Panc1 (cell line): ENCODE results near the gene PCK2. TPM values are rescaled to one million over a fixed set of nuclear protein-coding genes. Genes with fewer than 3 reads are reported as not detected.

Experiments used
- ATAC-seq: fragments of 200-7000 bp; cut with Tn5 transposase; 2 replicates; pipeline ENCODE4 v1.9.1; 2020; ENCODE audit warnings: mild to moderate bottlenecking, moderate library complexity
- BruUV-seq: library from RNA; stranded (reverse); fragments of 400-500 nt; replicated peaks from 2 replicates; lab custom pipeline; 2021; lab: Mats Ljungman, UMichigan
- CTCF ChIA-PET: fragments of 300-600 bp; sonication (Branson Sonifier 250); formaldehyde crosslinking; loops from one replicate; lab custom pipeline; 2022; ENCODE audit warnings: antibody characterized with exemption; lab: Charles Lee
- POLR2A ChIA-PET: fragments of 300-600 bp; sonication (Branson Sonifier 250); formaldehyde crosslinking; loops from one replicate; lab custom pipeline; 2022; ENCODE audit warnings: antibody characterized with exemption; lab: Charles Lee
- DNase-seq: peaks from one replicate; pipeline ENCODE4 v3.0.0-alpha.2; 2010; ENCODE audit warnings: low read depth, low spot score
- H3K27ac ChIP-seq: 2 replicates; pipeline ENCODE4 v1.5.1; 2011; ENCODE audit warnings: mild to moderate bottlenecking, low read length, inconsistent platforms
- H3K27me3 ChIP-seq: fragments of 200-500 bp; sonication (Bioruptor generic); 2 replicates; pipeline ENCODE4 v1.6.0; 2014; ENCODE audit warnings: low read length, inconsistent platforms; ENCODE audit not compliant: control insufficient read depth, insufficient read depth
- H3K36me3 ChIP-seq: fragments of 200-500 bp; sonication (Bioruptor generic); 2 replicates; pipeline ENCODE4 v1.5.1; 2014; ENCODE audit warnings: inconsistent platforms, mild to moderate bottlenecking, low read length, moderate library complexity; ENCODE audit not compliant: control insufficient read depth, insufficient read depth
- H3K4me1 ChIP-seq: 2 replicates; pipeline ENCODE4 v1.5.1; 2011; ENCODE audit warnings: inconsistent platforms, mild to moderate bottlenecking, low read length, moderate library complexity; ENCODE audit not compliant: control insufficient read depth, insufficient read depth
- H3K4me3 ChIP-seq, 2 experiments: 2 replicates each; pipeline ENCODE4 v1.5.1; 2011 to 2012; ENCODE audit warnings: low read depth in 2 of 2, low read length in 2 of 2, mild to moderate bottlenecking in 2 of 2, inconsistent platforms in 1 of 2, moderate library complexity in 1 of 2
- H3K9me3 ChIP-seq: fragments of 200-500 bp; sonication (Bioruptor generic); 2 replicates; pipeline ENCODE4 v1.5.1; 2014; ENCODE audit warnings: low read depth, mild to moderate bottlenecking, inconsistent platforms, low read length, moderate library complexity; ENCODE audit not compliant: control insufficient read depth, insufficient read depth
- POLR2AphosphoS5 ChIP-seq: IDR thresholded peaks from 2 replicates; pipeline ENCODE4 v1.6.1; 2012; ENCODE audit warnings: mild to moderate bottlenecking, low read depth, low read length, moderate library complexity
- REST ChIP-seq, 2 experiments: IDR thresholded peaks; 2 replicates each; pipeline ENCODE4 v1.6.1; 2011 to 2012; ENCODE audit warnings: low read depth in 2 of 2, control low read depth in 1 of 2, low read length in 1 of 2, mild to moderate bottlenecking in 1 of 2, moderate library complexity in 1 of 2; ENCODE audit not compliant: insufficient read depth in 1 of 2
- SIN3A ChIP-seq: IDR thresholded peaks from 2 replicates; pipeline ENCODE4 v1.6.1; 2012; ENCODE audit warnings: low read depth, mild to moderate bottlenecking, low read length, moderate library complexity, borderline replicate concordance; ENCODE audit not compliant: insufficient read depth
- TCF7L2 ChIP-seq: IDR thresholded peaks from 2 replicates; pipeline ENCODE4 v1.6.1; 2011; ENCODE audit warnings: mild to moderate bottlenecking, low read depth, low read length, inconsistent platforms
- in situ Hi-C: cut with HindIII; loops from 2 replicates; pipeline ENCODE4 v1.10.0; 2016; ENCODE audit warnings: low sequenced_read_pairs, low pct_unique_long_range_greater_than_20kb
- intact Hi-C: fragments of 100-400 bp; cut with micrococcal nuclease; formaldehyde crosslinking; loops from one replicate; pipeline ENCODE4 v1.10.0; 2022; ENCODE audit not compliant: unreplicated experiment
- total RNA-seq: library from RNA; stranded (reverse); gene quantifications from one replicate; pipeline ENCODE4 v1.2.1, GENCODE V29; 2021; ENCODE audit not compliant: unreplicated experiment
- TF ChIP-seq, protein P1 (sequence below): fragments of 450-650 bp; IDR thresholded peaks from 2 replicates; pipeline ENCODE4 v1.5.1; 2017; ENCODE audit warnings: mild to moderate bottlenecking

Gene PCK2
- total RNA-seq, 1 experiment from 2014 or later, result 24.5 TPM

- peaks cover 5% of the 10 kb centered on the region; the same call in 1 of the 2 replicates for H3K4me1 ChIP-seq
- no peaks in the 10 kb centered on the region; the same call in 1 of the 2 replicates for H3K36me3 ChIP-seq
- POLR2A ChIA-PET, result no interaction called here
- no peak overlapping the region for H3K4me3 ChIP-seq
- no peaks in the 10 kb centered on the region for H3K9me3 ChIP-seq
- BruUV-seq, result no TSS peak
- CTCF ChIA-PET, result no interaction called here
- H3K27ac ChIP-seq, result no peak overlapping the region
- no peaks in the 10 kb centered on the region for H3K27me3 ChIP-seq
- no peak for TF ChIP-seq REST (IDR thresholded peaks at IDR 0.05; ENCODE audit: insufficient read depth in 1 of 2, low read depth in 2 of 2, low read length in 1 of 2)
- no peak for TF ChIP-seq SIN3A
- TF ChIP-seq, protein P1, sequence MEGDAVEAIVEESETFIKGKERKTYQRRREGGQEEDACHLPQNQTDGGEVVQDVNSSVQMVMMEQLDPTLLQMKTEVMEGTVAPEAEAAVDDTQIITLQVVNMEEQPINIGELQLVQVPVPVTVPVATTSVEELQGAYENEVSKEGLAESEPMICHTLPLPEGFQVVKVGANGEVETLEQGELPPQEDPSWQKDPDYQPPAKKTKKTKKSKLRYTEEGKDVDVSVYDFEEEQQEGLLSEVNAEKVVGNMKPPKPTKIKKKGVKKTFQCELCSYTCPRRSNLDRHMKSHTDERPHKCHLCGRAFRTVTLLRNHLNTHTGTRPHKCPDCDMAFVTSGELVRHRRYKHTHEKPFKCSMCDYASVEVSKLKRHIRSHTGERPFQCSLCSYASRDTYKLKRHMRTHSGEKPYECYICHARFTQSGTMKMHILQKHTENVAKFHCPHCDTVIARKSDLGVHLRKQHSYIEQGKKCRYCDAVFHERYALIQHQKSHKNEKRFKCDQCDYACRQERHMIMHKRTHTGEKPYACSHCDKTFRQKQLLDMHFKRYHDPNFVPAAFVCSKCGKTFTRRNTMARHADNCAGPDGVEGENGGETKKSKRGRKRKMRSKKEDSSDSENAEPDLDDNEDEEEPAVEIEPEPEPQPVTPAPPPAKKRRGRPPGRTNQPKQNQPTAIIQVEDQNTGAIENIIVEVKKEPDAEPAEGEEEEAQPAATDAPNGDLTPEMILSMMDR, result no peak
- TF ChIP-seq POLR2AphosphoS5, result no peak
- TF ChIP-seq TCF7L2, result no peak
- ATAC-seq, result no peak
- DNase-seq, result no peak
- intact Hi-C loops, result no loop called here
- in situ Hi-C loops, result no loop called here
These were observed 5.1 kb downstream of the PCK2 start for GRCh38 chr14:24098927-24099813.

DNA sequence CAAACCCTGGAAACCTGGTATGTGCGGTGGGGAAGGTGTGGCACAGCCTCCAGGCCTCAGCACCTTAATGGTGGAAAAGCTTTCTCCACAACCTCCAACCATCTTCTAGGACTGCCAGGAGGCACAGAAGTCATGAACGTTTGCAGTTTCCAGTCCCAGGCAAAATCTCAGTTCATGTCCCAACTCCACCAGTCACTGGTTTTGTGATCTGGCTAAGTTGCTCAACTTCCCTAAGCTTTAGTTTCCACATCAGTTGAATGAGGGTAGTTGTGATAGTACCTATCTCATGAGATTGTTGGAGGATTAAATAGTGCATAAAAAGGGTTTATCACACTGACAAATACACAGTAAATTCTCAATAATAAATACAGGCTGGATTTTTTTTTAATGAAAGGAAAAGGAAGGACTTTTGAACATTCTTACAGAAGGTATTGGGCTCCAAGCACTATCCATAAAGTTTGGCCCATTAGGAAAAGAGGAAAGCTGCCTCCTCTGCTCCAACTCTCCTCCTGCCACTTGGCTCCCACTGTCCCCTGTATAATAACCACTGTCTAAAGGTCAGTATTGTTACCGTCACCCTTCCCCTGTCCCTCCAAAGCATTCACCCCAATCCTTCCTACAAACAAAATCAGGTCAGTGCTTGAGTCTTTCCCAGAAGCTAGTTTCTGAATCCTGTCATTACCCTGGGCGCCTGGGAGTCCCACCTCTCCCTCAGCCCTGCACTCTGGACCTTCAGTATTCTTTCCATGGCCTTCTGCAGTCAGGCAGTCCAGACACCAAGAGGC is 6.3 kb downstream of the PCK2 start:
- no peak for TF ChIP-seq REST (IDR thresholded peaks at IDR 0.05; ENCODE audit: insufficient read depth in 1 of 2, low read depth in 2 of 2, low read length in 1 of 2)
- no peak for TF ChIP-seq POLR2AphosphoS5
- no peak for TF ChIP-seq TCF7L2
- TF ChIP-seq SIN3A, result no peak
- TF ChIP-seq, protein P1, result no peak
- H3K9me3 ChIP-seq, result no peaks in the 10 kb centered on the region
- intact Hi-C loops (no loop called here), in situ Hi-C loops (no loop called here)
- no peak for ATAC-seq
- H3K4me1 ChIP-seq, result no peaks in the 10 kb centered on the region; the same call in 1 of the 2 replicates
- BruUV-seq, result TSS peak; percentile 16
- ChIA-PET CTCF (no interaction called here), POLR2A (no interaction called here)
- H3K4me3 ChIP-seq, result no peak overlapping the region
- no peak overlapping the region for H3K27ac ChIP-seq
- DNase-seq, result no peak
- no peaks in the 10 kb centered on the region for H3K27me3 ChIP-seq
- no peaks in the 10 kb centered on the region for H3K36me3 ChIP-seq
